Measurements from ENCODE around the gene MT1M.

DNA sequence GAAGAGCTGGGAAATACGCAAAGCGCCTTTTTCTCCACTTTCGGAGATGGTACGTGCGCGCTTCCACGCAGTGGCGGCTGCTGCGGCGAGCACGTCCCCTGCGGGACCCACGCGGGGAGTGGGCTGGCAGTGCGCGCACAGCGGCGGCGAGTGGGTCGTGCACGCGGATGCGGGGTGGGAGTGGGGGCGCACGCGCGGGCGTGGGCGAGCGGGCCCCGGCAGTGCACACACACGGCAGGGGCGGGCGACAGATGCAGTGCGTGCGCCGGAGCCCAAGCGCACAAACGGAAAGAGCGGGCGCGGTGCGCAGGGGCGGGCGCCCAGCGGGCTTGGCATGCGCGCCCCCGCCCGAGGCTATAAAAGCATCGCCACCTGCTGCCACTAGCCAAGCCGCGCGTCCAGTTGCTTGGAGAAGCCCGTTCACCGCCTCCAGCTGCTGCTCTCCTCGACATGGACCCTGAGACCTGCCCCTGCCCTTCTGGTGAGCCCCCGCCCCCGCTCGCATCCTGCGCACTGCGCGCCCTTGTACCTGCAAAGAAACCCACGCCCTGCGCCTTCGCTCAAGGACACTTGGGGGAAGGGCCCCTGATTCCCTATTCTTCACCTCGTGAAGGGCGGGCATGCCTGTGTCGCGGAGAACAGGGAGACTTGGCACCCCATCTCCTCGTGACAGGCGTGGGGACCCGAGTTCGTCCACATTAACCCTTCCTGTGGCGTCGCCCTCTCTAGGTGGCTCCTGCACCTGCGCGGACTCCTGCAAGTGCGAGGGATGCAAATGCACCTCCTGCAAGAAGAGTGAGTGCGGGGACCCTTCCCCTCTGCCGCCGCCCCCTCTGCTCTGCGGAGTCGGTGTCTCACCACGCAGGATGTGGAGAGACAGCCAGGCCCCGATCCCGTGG, 43.1 kb upstream of the MT1M start, which contains the start of gene MT3:
- TF ChIP-seq, protein P1, sequence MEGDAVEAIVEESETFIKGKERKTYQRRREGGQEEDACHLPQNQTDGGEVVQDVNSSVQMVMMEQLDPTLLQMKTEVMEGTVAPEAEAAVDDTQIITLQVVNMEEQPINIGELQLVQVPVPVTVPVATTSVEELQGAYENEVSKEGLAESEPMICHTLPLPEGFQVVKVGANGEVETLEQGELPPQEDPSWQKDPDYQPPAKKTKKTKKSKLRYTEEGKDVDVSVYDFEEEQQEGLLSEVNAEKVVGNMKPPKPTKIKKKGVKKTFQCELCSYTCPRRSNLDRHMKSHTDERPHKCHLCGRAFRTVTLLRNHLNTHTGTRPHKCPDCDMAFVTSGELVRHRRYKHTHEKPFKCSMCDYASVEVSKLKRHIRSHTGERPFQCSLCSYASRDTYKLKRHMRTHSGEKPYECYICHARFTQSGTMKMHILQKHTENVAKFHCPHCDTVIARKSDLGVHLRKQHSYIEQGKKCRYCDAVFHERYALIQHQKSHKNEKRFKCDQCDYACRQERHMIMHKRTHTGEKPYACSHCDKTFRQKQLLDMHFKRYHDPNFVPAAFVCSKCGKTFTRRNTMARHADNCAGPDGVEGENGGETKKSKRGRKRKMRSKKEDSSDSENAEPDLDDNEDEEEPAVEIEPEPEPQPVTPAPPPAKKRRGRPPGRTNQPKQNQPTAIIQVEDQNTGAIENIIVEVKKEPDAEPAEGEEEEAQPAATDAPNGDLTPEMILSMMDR (conservative IDR thresholded peaks at IDR 0.05) = no peak
- no peak for TF ChIP-seq EZH2 (IDR thresholded peaks at IDR 0.05; ENCODE audit: low read depth)

Measured in PC-9 (cell line).